Heart left ventricle (tissue), 16 donors: ENCODE results near the gene TTN. TPM values are rescaled to one million over a fixed set of nuclear protein-coding genes. Genes with fewer than 3 reads are reported as not detected.
A peak's percentile ranks its signal among the peaks of the same experiment; 100 is the strongest.

ENCODE experiments used
- ATAC-seq, 4 donors: fragments of 200-7000 bp; cut with Tn5 transposase; one replicate each; pipeline ENCODE4 v1.9.1; 2020 to 2022; ENCODE audit warnings: moderate library complexity in 4 of 4, mild to moderate bottlenecking in 3 of 4, moderate number of reproducible peaks in 1 of 4
- DNase-seq, 5 donors: peaks; one replicate each; pipeline ENCODE4 v3.0.0-alpha.2; 2020
- H3K27ac ChIP-seq, 12 donors: fragments of 200-600 bp; sonication (generic) in 4 of 12; one replicate each; pipeline versions ENCODE4 v1.5.0 to v1.8.0; 2016 to 2022; ENCODE audit warnings: mild to moderate bottlenecking in 2 of 12
- H3K27me3 ChIP-seq, 9 donors: fragments of 200-600 bp; sonication (generic) in 2 of 9; one replicate each; pipeline versions ENCODE4 v1.5.1 to v1.8.0; 2016 to 2022; ENCODE audit warnings: mild to moderate bottlenecking in 3 of 9
- H3K36me3 ChIP-seq, 9 donors: fragments of 200-600 bp; sonication (generic) in 2 of 9; one replicate each; pipeline versions ENCODE4 v1.5.0 to v1.8.0; 2018 to 2022; ENCODE audit warnings: mild to moderate bottlenecking in 2 of 9
- H3K4me1 ChIP-seq, 12 donors: fragments of 200-600 bp; sonication (generic) in 4 of 12; one replicate each; pipeline versions ENCODE4 v1.5.0 to v1.8.0; 2016 to 2022; ENCODE audit warnings: mild to moderate bottlenecking in 3 of 12
- H3K4me3 ChIP-seq, 12 donors: fragments of 200-600 bp; sonication (generic) in 4 of 12; one replicate each; pipeline versions ENCODE4 v1.5.0 to v1.8.0; 2017 to 2022; ENCODE audit warnings: mild to moderate bottlenecking in 9 of 12, moderate library complexity in 4 of 12
- H3K9me3 ChIP-seq, 12 donors: fragments of 200-600 bp; sonication (generic) in 4 of 12; one replicate each; pipeline versions ENCODE4 v1.5.0 to v1.8.0; 2016 to 2022; ENCODE audit warnings: mild to moderate bottlenecking in 1 of 12
- POLR2A ChIP-seq, 2 donors: fragments of 450-650 bp; IDR thresholded peaks; one replicate each; pipeline ENCODE4 v1.6.1; 2017; ENCODE audit warnings: antibody characterized with exemption in 2 of 2, mild to moderate bottlenecking in 2 of 2, moderate library complexity in 2 of 2
- WGBS, 4 donors: extraction: QIAGEN DNeasy Blood & Tissue Kit in 2 of 4; methylation state at CpG; one replicate each; pipeline versions ENCODE4 v1.1.5 to v1.1.7; 2013 to 2018; 5-methylcytosine and 5-hydroxymethylcytosine counted together
- intact Hi-C, 10 donors: fragments of 100-400 bp; cut with DNase I; formaldehyde crosslinking; loops; one replicate each; pipeline versions ENCODE4 v1.11.1 to v1.14.2; 2022
- polyA plus RNA-seq, 2 donors: library from polyadenylated mRNA; stranded (reverse); fragments of 200-250 nt; gene quantifications; one replicate each; pipeline ENCODE4 v1.2.3, GENCODE V29; 2013
- total RNA-seq, 9 donors: library from RNA; depleted of rRNA in 2 of 9; stranded (reverse); fragments of >200 nt in 2 of 9; fragmentation: NEBNext Ultra II Directional in 3 of 9; extraction: Animal tissue kit (Norgen Biotek cat#: 25700) in 3 of 9; gene quantifications; one replicate each; pipeline versions ENCODE4 v1.1.0 to v1.2.4, GENCODE V29; 2016 to 2023
- TF ChIP-seq, protein P1 (sequence below), 12 donors: fragments of 200-600 bp; sonication (generic) in 4 of 12; IDR thresholded peaks; one replicate each; pipeline versions ENCODE4 v1.5.0 to v1.8.0; 2018 to 2022; ENCODE audit warnings: antibody characterized with exemption in 12 of 12, mild to moderate bottlenecking in 5 of 12
- donor health status: ischemic (EF 13 %, LVEDD 7.1; RV severe dilation, severe dysfunction).
- donor health status: healthy with polysubstance abuse.
- donor health status: DM: no; HTN: yes; CAD: no.
- donor health status: DM: no; HTN: no; CAD: no.
- donor health status: ischemic (EF 25% LVEDD 6.9; RV normal size, moderate dysfunction).
- donor health status: ischemic (EF 25% LVEDD 5.7; RV mildly dilated, moderate dysfunction).
- donor health status: healthy.
- donor health status: DM: yes; HTN: yes; CAD: no.
- donor health status: ischemic (EF 35%, LVEDD 5.7; RV mildly dilated, moderate dysfunction).
- donor health status: nonischemic (EF 11% LVEDD 7.7; RV severe dilation, severe dysfunction).
- donor health status: DM: yes; HTN: yes; CAD: no.
- donor health status: PGD.
- donor health status: ischemic (EF 29% LVEDD 5.4; RV normal size, mild dysfunction).
- donor health status: nonischemic (EF 23%, LVEDD 6.1; RV moderate dilation, normal function).

TTN gene
- total and polyA plus RNA-seq, 11 donors: 136 to 4,653 (median 3,379) TPM

DNA sequence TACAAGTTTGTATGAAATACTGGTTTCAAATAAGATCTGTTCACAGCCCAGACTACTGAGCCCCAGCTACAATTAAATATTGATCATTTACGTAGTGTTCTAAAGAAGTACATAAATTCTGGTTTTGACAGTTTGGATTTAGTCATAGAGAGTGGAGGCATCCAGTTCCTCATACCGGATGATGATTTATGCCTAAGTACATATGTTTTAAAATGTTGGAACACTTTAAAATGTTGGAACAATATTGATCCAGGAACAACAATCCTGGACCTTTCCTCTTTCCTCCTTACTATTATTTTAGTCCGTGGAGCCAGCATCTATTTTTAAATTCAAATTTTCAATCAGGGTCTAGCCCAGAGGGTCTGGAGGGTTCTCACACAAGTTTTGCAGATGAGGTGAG lies 22.8 kb upstream of the TTN start:
- no peak for TF ChIP-seq POLR2A (IDR thresholded peaks at IDR 0.05)
- TF ChIP-seq, protein P1, sequence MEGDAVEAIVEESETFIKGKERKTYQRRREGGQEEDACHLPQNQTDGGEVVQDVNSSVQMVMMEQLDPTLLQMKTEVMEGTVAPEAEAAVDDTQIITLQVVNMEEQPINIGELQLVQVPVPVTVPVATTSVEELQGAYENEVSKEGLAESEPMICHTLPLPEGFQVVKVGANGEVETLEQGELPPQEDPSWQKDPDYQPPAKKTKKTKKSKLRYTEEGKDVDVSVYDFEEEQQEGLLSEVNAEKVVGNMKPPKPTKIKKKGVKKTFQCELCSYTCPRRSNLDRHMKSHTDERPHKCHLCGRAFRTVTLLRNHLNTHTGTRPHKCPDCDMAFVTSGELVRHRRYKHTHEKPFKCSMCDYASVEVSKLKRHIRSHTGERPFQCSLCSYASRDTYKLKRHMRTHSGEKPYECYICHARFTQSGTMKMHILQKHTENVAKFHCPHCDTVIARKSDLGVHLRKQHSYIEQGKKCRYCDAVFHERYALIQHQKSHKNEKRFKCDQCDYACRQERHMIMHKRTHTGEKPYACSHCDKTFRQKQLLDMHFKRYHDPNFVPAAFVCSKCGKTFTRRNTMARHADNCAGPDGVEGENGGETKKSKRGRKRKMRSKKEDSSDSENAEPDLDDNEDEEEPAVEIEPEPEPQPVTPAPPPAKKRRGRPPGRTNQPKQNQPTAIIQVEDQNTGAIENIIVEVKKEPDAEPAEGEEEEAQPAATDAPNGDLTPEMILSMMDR (IDR thresholded peaks at IDR 0.05): no peak
- peak overlapping the region in 8 of 12 donors; percentile 1 to 58 (median 10) for H3K27ac ChIP-seq
- H3K27me3 ChIP-seq: no peaks in the 10 kb centered on the region
- peaks cover 0 to 41% (median 25%) of the 10 kb centered on the region in 12 donors for H3K4me1 ChIP-seq
- ATAC-seq (no peak), DNase-seq (no peak)
- H3K36me3 ChIP-seq: peaks cover 0 to 19% (median 0%) of the 10 kb centered on the region in 9 donors
- 55 to 64% (median 62%) methylated on average over 3 of the region's 3 CpGs for WGBS, 4 donors
- intact Hi-C loops: loop anchor here in 2 of 10 donors (5.0 kb wide), 2 partner anchors 32 to 62 kb away; no protein-coding TSS in a partner anchor
- peaks cover 0 to 11% (median 0%) of the 10 kb centered on the region in 12 donors for H3K9me3 ChIP-seq
- no peak overlapping the region for H3K4me3 ChIP-seq

DNA sequence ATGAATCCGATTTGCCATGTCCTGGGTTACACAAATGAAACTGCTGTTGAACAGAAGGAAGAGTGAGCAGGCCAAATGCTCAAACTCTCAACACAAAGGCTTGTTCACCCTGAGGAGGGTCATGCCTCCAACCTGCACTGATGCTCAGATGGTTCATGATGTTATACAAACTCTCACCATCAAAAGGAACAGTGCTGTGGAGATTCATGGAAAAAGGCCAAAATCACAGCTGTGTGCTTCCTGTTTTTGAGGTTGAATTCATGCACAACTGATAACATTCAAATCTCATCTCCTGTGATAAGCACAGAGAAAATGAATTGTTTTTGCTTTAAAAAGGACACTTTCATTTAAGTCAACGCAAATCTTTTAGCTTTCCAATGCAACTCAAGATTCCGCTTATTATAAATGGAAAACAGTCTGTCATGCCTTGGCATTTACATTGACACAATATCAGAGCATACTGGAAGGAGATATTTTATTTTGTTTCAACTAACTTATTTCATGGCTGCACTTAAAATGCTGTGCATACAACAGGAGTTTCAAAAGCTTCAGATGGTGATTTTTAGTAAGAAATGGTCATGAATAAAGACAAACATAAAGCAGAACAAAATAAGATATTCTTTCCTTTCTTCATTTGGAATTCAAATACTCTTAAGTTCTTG lies 22.2 kb upstream of the TTN start:
- Histone ChIP-seq H3K27ac (peak overlapping the region in 8 of 12 donors; percentile 1 to 66 (median 24)), H3K4me3 (peak overlapping the region in 1 of 12 donors; percentile 24), H3K9me3 (peaks cover 0 to 11% (median 0%) of the 10 kb centered on the region in 12 donors), H3K4me1 (peaks cover 0 to 39% (median 25%) of the 10 kb centered on the region in 12 donors), H3K27me3 (no peaks in the 10 kb centered on the region), H3K36me3 (peaks cover 0 to 19% (median 0%) of the 10 kb centered on the region in 9 donors)
- intact Hi-C loops: loop anchor here in 2 of 10 donors (5.0 kb wide), 2 partner anchors 33 to 63 kb away; no protein-coding TSS in a partner anchor
- DNase-seq (no peak), ATAC-seq (peak; percentile 28 to 45 (median 32))
- TF ChIP-seq, protein P1 (IDR thresholded peaks at IDR 0.05): peak in 1 of 12 donors; percentile 7
- no peak for TF ChIP-seq POLR2A (IDR thresholded peaks at IDR 0.05)
- 40 to 59% (median 44%) methylated on average over 3 of the region's 3 CpGs for WGBS, 4 donors

DNA sequence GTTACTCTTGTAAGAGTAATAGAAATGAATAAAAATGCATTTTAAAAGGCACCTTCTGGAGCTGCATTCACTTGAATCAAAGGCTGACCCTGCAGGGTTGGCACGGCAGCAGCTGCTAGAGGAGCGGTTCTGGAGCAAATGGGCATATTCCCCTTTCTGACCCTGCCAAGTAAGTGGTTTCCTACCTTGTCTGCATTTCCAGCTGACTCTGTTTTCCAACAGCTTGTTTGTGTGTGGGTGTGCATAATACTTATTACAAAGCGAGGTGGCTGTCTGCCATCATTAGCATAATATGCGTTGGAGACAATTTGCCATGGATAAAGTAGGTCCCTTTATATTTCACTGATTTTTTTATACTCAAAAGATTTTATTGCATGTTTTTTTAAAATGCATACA lies 21.3 kb upstream of the TTN start:
- Histone ChIP-seq H3K36me3 (peaks cover 0 to 16% (median 0%) of the 10 kb centered on the region in 9 donors), H3K27ac (peak overlapping the region in 7 of 12 donors; percentile 1 to 66 (median 42)), H3K4me3 (peak overlapping the region in 4 of 12 donors; percentile 1 to 34 (median 26)), H3K9me3 (peaks cover 0 to 11% (median 0%) of the 10 kb centered on the region in 12 donors), H3K27me3 (no peaks in the 10 kb centered on the region), H3K4me1 (peaks cover 0 to 37% (median 25%) of the 10 kb centered on the region in 12 donors)
- TF ChIP-seq, protein P1 (IDR thresholded peaks at IDR 0.05): no peak
- TF ChIP-seq POLR2A (IDR thresholded peaks at IDR 0.05): no peak
- ATAC-seq: no peak
- no peak for DNase-seq
- intact Hi-C loops: loop anchor here in 2 of 10 donors (5.0 kb wide), 2 partner anchors 34 to 64 kb away; no protein-coding TSS in a partner anchor
- 51 to 58% (median 55%) methylated on average over 4 of the region's 4 CpGs for WGBS, 4 donors
